ENCODE results near the gene FGD3. TPM values are rescaled to one million over a fixed set of nuclear protein-coding genes. Genes with fewer than 3 reads are reported as not detected.

FGD3 gene
- total and polyA plus RNA-seq, 9 of the 15 experiments (the other 6 are each of a cell fraction or from before 2014, with no cell fraction given), result 0.07 to 1.3 (median 0.29) TPM

DNA sequence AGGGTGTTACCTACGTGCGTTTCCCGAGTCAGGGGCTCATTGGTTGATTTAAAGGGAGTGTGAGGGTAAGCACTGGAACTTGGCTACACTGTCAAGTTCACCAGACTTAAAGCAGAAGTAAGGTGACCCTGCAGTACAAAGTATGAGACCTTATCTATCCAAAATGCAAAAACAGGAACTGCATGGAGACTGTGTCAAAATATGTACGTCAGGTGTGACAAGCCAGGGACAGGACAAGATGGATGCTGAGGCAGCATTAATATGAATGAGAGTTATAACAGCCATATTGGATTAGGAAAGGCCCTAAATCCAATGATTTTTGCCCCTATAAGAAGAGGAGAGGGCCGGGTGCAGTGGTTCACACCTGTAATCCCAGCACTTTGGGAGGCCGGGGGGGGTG, 95.8 kb downstream of the FGD3 start (continued):
- no peak for TF ChIP-seq NCOA2 (IDR thresholded peaks at IDR 0.05; ENCODE audit: partially characterized antibody in 2 of 2)
- peak; percentile 78 for TF ChIP-seq MAFG (tag; conservative IDR thresholded peaks at IDR 0.05)
- no peak for TF ChIP-seq TCF3 (CRISPR knock-in tag; IDR thresholded peaks at IDR 0.05)
- no peak for TF ChIP-seq FUS (optimal IDR thresholded peaks at IDR 0.05; ENCODE audit: low read depth, low read length)
- no peak for TF ChIP-seq SREBF2 (CRISPR knock-in tag; IDR thresholded peaks at IDR 0.05)
- TF ChIP-seq CREB3L1 (IDR thresholded peaks at IDR 0.05; ENCODE audit: borderline replicate concordance, low read depth), result no peak
- no peak for TF ChIP-seq CXXC5 (CRISPR knock-in tag; IDR thresholded peaks at IDR 0.05)
- TF ChIP-seq CCNT2 (IDR thresholded peaks at IDR 0.05; ENCODE audit: borderline replicate concordance, extremely low read depth, insufficient read length, low read depth, low read length), result no peak
- TF ChIP-seq, protein P1, sequence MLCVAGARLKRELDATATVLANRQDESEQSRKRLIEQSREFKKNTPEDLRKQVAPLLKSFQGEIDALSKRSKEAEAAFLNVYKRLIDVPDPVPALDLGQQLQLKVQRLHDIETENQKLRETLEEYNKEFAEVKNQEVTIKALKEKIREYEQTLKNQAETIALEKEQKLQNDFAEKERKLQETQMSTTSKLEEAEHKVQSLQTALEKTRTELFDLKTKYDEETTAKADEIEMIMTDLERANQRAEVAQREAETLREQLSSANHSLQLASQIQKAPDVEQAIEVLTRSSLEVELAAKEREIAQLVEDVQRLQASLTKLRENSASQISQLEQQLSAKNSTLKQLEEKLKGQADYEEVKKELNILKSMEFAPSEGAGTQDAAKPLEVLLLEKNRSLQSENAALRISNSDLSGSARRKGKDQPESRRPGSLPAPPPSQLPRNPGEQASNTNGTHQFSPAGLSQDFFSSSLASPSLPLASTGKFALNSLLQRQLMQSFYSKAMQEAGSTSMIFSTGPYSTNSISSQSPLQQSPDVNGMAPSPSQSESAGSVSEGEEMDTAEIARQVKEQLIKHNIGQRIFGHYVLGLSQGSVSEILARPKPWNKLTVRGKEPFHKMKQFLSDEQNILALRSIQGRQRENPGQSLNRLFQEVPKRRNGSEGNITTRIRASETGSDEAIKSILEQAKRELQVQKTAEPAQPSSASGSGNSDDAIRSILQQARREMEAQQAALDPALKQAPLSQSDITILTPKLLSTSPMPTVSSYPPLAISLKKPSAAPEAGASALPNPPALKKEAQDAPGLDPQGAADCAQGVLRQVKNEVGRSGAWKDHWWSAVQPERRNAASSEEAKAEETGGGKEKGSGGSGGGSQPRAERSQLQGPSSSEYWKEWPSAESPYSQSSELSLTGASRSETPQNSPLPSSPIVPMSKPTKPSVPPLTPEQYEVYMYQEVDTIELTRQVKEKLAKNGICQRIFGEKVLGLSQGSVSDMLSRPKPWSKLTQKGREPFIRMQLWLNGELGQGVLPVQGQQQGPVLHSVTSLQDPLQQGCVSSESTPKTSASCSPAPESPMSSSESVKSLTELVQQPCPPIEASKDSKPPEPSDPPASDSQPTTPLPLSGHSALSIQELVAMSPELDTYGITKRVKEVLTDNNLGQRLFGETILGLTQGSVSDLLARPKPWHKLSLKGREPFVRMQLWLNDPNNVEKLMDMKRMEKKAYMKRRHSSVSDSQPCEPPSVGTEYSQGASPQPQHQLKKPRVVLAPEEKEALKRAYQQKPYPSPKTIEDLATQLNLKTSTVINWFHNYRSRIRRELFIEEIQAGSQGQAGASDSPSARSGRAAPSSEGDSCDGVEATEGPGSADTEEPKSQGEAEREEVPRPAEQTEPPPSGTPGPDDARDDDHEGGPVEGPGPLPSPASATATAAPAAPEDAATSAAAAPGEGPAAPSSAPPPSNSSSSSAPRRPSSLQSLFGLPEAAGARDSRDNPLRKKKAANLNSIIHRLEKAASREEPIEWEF (CRISPR knock-in tag; IDR thresholded peaks at IDR 0.05), result no peak
- no peak for TF ChIP-seq GTF2B (IDR thresholded peaks at IDR 0.05; ENCODE audit: extremely low read depth, insufficient read length)
- TF ChIP-seq RCOR1 (IDR thresholded peaks at IDR 0.05; ENCODE audit: borderline replicate concordance in 1 of 2, low read depth in 2 of 2, low read length in 2 of 2), result no peak
- 0 out of 2 replicates have a peak, but pooled peaks have one; percentile 23 for TF ChIP-seq ESRRA (IDR thresholded peaks at IDR 0.05; ENCODE audit: borderline replicate concordance, low read depth)
- TF ChIP-seq ATF3 (IDR thresholded peaks at IDR 0.05), result no peak
- TF ChIP-seq ATF3 (CRISPR knock-in tag; conservative IDR thresholded peaks at IDR 0.05), result no peak
- no peak for TF ChIP-seq FOXO4 (CRISPR knock-in tag; IDR thresholded peaks at IDR 0.05)
- no peak for TF ChIP-seq THAP7 (CRISPR knock-in tag; IDR thresholded peaks at IDR 0.05)
- TF ChIP-seq MEIS2 (IDR thresholded peaks at IDR 0.05; ENCODE audit: partially characterized antibody), result peak; percentile 39
- TF ChIP-seq CTBP1 (IDR thresholded peaks at IDR 0.05; ENCODE audit: borderline replicate concordance), result peak; percentile 82; the same call in 1 of the 2 replicates

All from K562 (cell line).